Measurements from ENCODE around the gene MMP14. TPM values are rescaled to one million over a fixed set of nuclear protein-coding genes. Genes with fewer than 3 reads are reported as not detected.

MMP14 gene
- total RNA-seq, 2 donors from 2014 or later, result 181 to 220 TPM

- peaks cover 3% of the 10 kb centered on the region for H3K36me3 Mint-ChIP-seq (ENCODE audit: low read depth)
- H3K27me3 Mint-ChIP-seq (ENCODE audit: insufficient read depth), result no peaks in the 10 kb centered on the region
- WGBS, 2 experiments (ENCODE audit: insufficient coverage in 1 of 2, insufficient read length in 1 of 2), result 95 to 99% methylated on average over 8 to 10 of the region's 10 CpGs
- Histone ChIP-seq H3K36me3 (ENCODE audit: control insufficient read depth, insufficient read depth, low read length) (no peaks in the 10 kb centered on the region), H3K4me1 (ENCODE audit: control insufficient read depth, insufficient read depth, low read length) (peaks cover 3% of the 10 kb centered on the region), H3K27ac (ENCODE audit: low read depth, low read length) (no peak overlapping the region), H3K27me3 (ENCODE audit: control insufficient read depth, insufficient read depth, low read length, poor library complexity, severe bottlenecking) (no peaks in the 10 kb centered on the region), H3K4me3 (ENCODE audit: low read length) (no peak overlapping the region), H3K9me3 (ENCODE audit: control insufficient read depth, low read length) (no peaks in the 10 kb centered on the region), H3K9ac (ENCODE audit: extremely low read depth, low read length, poor library complexity, severe bottlenecking) (no peak overlapping the region)
- H3K4me3 Mint-ChIP-seq, result no peak overlapping the region
- TF ChIP-seq CTCF (conservative IDR thresholded peaks at IDR 0.05), result no peak
- no peaks in the 10 kb centered on the region for H3K9me3 Mint-ChIP-seq
- H3K27ac Mint-ChIP-seq, result no peak overlapping the region
- H3K4me1 Mint-ChIP-seq, result peaks cover 18% of the 10 kb centered on the region
- no peak for DNase-seq
Measured at GRCh38 chr14:22800346-22800745, 36.0 kb upstream of the MMP14 start.

GRCh38 chr14:22801716-22802115, 34.7 kb upstream of the MMP14 start:
- Mint-ChIP-seq H3K27me3 (ENCODE audit: insufficient read depth) (no peaks in the 10 kb centered on the region), H3K4me1 (peaks cover 11% of the 10 kb centered on the region), H3K9me3 (no peaks in the 10 kb centered on the region), H3K4me3 (no peak overlapping the region), H3K36me3 (ENCODE audit: low read depth) (peaks cover 3% of the 10 kb centered on the region), H3K27ac (no peak overlapping the region)
- no peaks in the 10 kb centered on the region for H3K9me3 ChIP-seq (ENCODE audit: control insufficient read depth, low read length)
- 82 to 85% methylated on average over 8 of the region's 8 CpGs for WGBS, 2 experiments (ENCODE audit: insufficient coverage in 1 of 2, insufficient read length in 1 of 2)
- DNase-seq, result no peak
- no peaks in the 10 kb centered on the region for H3K36me3 ChIP-seq (ENCODE audit: control insufficient read depth, insufficient read depth, low read length)
- no peak overlapping the region for H3K9ac ChIP-seq (ENCODE audit: extremely low read depth, low read length, poor library complexity, severe bottlenecking)
- no peak for TF ChIP-seq CTCF (conservative IDR thresholded peaks at IDR 0.05)
- H3K4me1 ChIP-seq (ENCODE audit: control insufficient read depth, insufficient read depth, low read length), result peaks cover 3% of the 10 kb centered on the region
- H3K4me3 ChIP-seq (ENCODE audit: low read length), result no peak overlapping the region
- H3K27ac ChIP-seq (ENCODE audit: low read depth, low read length), result no peak overlapping the region
- H3K27me3 ChIP-seq (ENCODE audit: control insufficient read depth, insufficient read depth, low read length, poor library complexity, severe bottlenecking), result no peaks in the 10 kb centered on the region

- no peak overlapping the region for H3K4me3 Mint-ChIP-seq
- Histone ChIP-seq H3K36me3 (ENCODE audit: control insufficient read depth, insufficient read depth, low read length) (no peaks in the 10 kb centered on the region), H3K27me3 (ENCODE audit: control insufficient read depth, insufficient read depth, low read length, poor library complexity, severe bottlenecking) (no peaks in the 10 kb centered on the region), H3K4me3 (ENCODE audit: low read length) (no peak overlapping the region), H3K27ac (ENCODE audit: low read depth, low read length) (no peak overlapping the region), H3K4me1 (ENCODE audit: control insufficient read depth, insufficient read depth, low read length) (no peaks in the 10 kb centered on the region), H3K9ac (ENCODE audit: extremely low read depth, low read length, poor library complexity, severe bottlenecking) (no peak overlapping the region), H3K9me3 (ENCODE audit: control insufficient read depth, low read length) (no peaks in the 10 kb centered on the region)
- H3K4me1 Mint-ChIP-seq, result peaks cover 9% of the 10 kb centered on the region
- DNase-seq, result no peak
- TF ChIP-seq CTCF (conservative IDR thresholded peaks at IDR 0.05), result no peak
- H3K9me3 Mint-ChIP-seq, result no peaks in the 10 kb centered on the region
- H3K27me3 Mint-ChIP-seq (ENCODE audit: insufficient read depth), result no peaks in the 10 kb centered on the region
- H3K27ac Mint-ChIP-seq, result no peak overlapping the region
- H3K36me3 Mint-ChIP-seq (ENCODE audit: low read depth), result peaks cover 3% of the 10 kb centered on the region
- 87 to 88% methylated on average over 10 to 12 of the region's 12 CpGs for WGBS, 2 experiments (ENCODE audit: insufficient coverage in 1 of 2, insufficient read length in 1 of 2)
Measured at GRCh38 chr14:22802860-22803686, 33.3 kb upstream of the MMP14 start.
